ENCODE measurements around the gene TRABD2B.

GRCh38 chr1:47769983-47770382 is 227.2 kb downstream of the TRABD2B start:
- TF ChIP-seq CTCF (IDR thresholded peaks at IDR 0.05; ENCODE audit: extremely low read depth in 1 of 2, insufficient read depth in 1 of 2, low read depth in 1 of 2, low read length in 2 of 2): no peak
- no peak for TF ChIP-seq FOS (IDR thresholded peaks at IDR 0.05; ENCODE audit: borderline replicate concordance, insufficient read depth, low read length)
- no peak for TF ChIP-seq POLR2A (IDR thresholded peaks at IDR 0.05; ENCODE audit: low read depth, low read length)
- no peak for TF ChIP-seq JUN (IDR thresholded peaks at IDR 0.05; ENCODE audit: borderline replicate concordance, insufficient read depth, insufficient read length, low read depth)
